ENCODE results near the gene PROC. TPM values are rescaled to one million over a fixed set of nuclear protein-coding genes. Genes with fewer than 3 reads are reported as not detected.

Gene PROC
- total RNA-seq, 1 experiment from 2014 or later = not detected

GRCh38 chr2:127421116-127421800 is 3.0 kb downstream of the PROC start:
- in situ Hi-C loops (cut with HindIII; ENCODE audit: low pct_unique_long_range_greater_than_20kb, low sequenced_read_pairs) = no loop called here
- no peak for DNase-seq (ENCODE audit: low read depth, low spot score)

- in situ Hi-C loops (cut with HindIII; ENCODE audit: low pct_unique_long_range_greater_than_20kb, low sequenced_read_pairs) = no loop called here
- DNase-seq (ENCODE audit: low read depth, low spot score) = no peak
Observed at GRCh38 chr2:127421871-127422558, 3.8 kb downstream of the PROC start.

GRCh38 chr2:127422559-127423477 is 4.6 kb downstream of the PROC start:
- in situ Hi-C loops (cut with HindIII; ENCODE audit: low pct_unique_long_range_greater_than_20kb, low sequenced_read_pairs) = no loop called here
- DNase-seq (ENCODE audit: low read depth, low spot score) = no peak

GRCh38 chr2:127423478-127423843 is 5.2 kb downstream of the PROC start:
- in situ Hi-C loops (cut with HindIII; ENCODE audit: low pct_unique_long_range_greater_than_20kb, low sequenced_read_pairs) = no loop called here
- no peak for DNase-seq (ENCODE audit: low read depth, low spot score)

- in situ Hi-C loops (cut with HindIII; ENCODE audit: low pct_unique_long_range_greater_than_20kb, low sequenced_read_pairs) = no loop called here
- DNase-seq (ENCODE audit: low read depth, low spot score) = no peak
Observed at GRCh38 chr2:127423880-127424279, 5.7 kb downstream of the PROC start.

- no peak for DNase-seq (ENCODE audit: low read depth, low spot score)
- in situ Hi-C loops (cut with HindIII; ENCODE audit: low pct_unique_long_range_greater_than_20kb, low sequenced_read_pairs) = no loop called here
Observed at GRCh38 chr2:127424598-127425520, 6.6 kb downstream of the PROC start.

- DNase-seq (ENCODE audit: low read depth, low spot score) = no peak
- in situ Hi-C loops (cut with HindIII; ENCODE audit: low pct_unique_long_range_greater_than_20kb, low sequenced_read_pairs) = no loop called here
Observed at GRCh38 chr2:127425540-127426490, 7.6 kb downstream of the PROC start.

GRCh38 chr2:127426501-127427354 is 8.5 kb downstream of the PROC start:
- no peak for DNase-seq (ENCODE audit: low read depth, low spot score)
- in situ Hi-C loops (cut with HindIII; ENCODE audit: low pct_unique_long_range_greater_than_20kb, low sequenced_read_pairs) = no loop called here

- in situ Hi-C loops (cut with HindIII; ENCODE audit: low pct_unique_long_range_greater_than_20kb, low sequenced_read_pairs) = no loop called here
- no peak for DNase-seq (ENCODE audit: low read depth, low spot score)
Observed at GRCh38 chr2:127427376-127428056, 9.3 kb downstream of the PROC start.

- no peak for DNase-seq (ENCODE audit: low read depth, low spot score)
- in situ Hi-C loops (cut with HindIII; ENCODE audit: low pct_unique_long_range_greater_than_20kb, low sequenced_read_pairs) = no loop called here
Observed at GRCh38 chr2:127428057-127428814, 10.0 kb downstream of the PROC start.

- in situ Hi-C loops (cut with HindIII; ENCODE audit: low pct_unique_long_range_greater_than_20kb, low sequenced_read_pairs) = no loop called here
- no peak for DNase-seq (ENCODE audit: low read depth, low spot score)
Observed at GRCh38 chr2:127428815-127429109, 10.5 kb downstream of the PROC start.

GRCh38 chr2:127429291-127429690 is 11.1 kb downstream of the PROC start:
- DNase-seq (ENCODE audit: low read depth, low spot score) = no peak
- in situ Hi-C loops (cut with HindIII; ENCODE audit: low pct_unique_long_range_greater_than_20kb, low sequenced_read_pairs) = no loop called here

- in situ Hi-C loops (cut with HindIII; ENCODE audit: low pct_unique_long_range_greater_than_20kb, low sequenced_read_pairs) = no loop called here
- DNase-seq (ENCODE audit: low read depth, low spot score) = no peak
Observed at GRCh38 chr2:127429844-127430425, 11.7 kb downstream of the PROC start.

- no peak for DNase-seq (ENCODE audit: low read depth, low spot score)
- in situ Hi-C loops (cut with HindIII; ENCODE audit: low pct_unique_long_range_greater_than_20kb, low sequenced_read_pairs) = no loop called here
Observed at GRCh38 chr2:127431408-127432023, 13.3 kb downstream of the PROC start.
